Endothelial cell of umbilical vein (primary cell): ENCODE results near the gene MYO1H. TPM values are rescaled to one million over a fixed set of nuclear protein-coding genes. Genes with fewer than 3 reads are reported as not detected.

Experiments
- BruUV-seq: library from RNA; stranded (reverse); fragments of 400-500 nt; replicated peaks from 2 replicates; lab custom pipeline; 2021; lab: Mats Ljungman, UMichigan
- CTCF ChIA-PET: fragments of 300-600, 350-600 bp; sonication (Branson Sonifier 250); formaldehyde crosslinking; loops from one replicate; lab custom pipeline; 2021; ENCODE audit warnings: antibody characterized with exemption, inconsistent platforms; lab: Charles Lee
- POLR2A ChIA-PET: fragments of 300-600, 350-600 bp; sonication (Branson Sonifier 250); formaldehyde crosslinking; loops from one replicate; lab custom pipeline; 2021; ENCODE audit warnings: antibody characterized with exemption, inconsistent platforms; lab: Charles Lee
- DNase-seq: peaks from one replicate; pipeline ENCODE4 v3.0.0-alpha.2; 2011; ENCODE audit warnings: low read depth, low spot score
- FAIRE-seq: peaks from 2 replicates; lab custom pipeline; 2011; peaks lifted over from hg19 to GRCh38; lab: Jason Lieb, UNC
- H2AFZ ChIP-seq: 2 replicates; pipeline ENCODE4 v1.6.0; 2012; ENCODE audit warnings: low read depth, low read length, control low read depth, inconsistent platforms
- H3K27ac ChIP-seq: 2 replicates; pipeline ENCODE4 v1.5.1; 2011; ENCODE audit warnings: low read depth, mild to moderate bottlenecking, control low read depth, low read length, moderate library complexity; ENCODE audit not compliant: insufficient read depth
- H3K27me3 ChIP-seq, 2 experiments: 2 replicates each; pipeline versions ENCODE4 v1.6.0 to v1.6.1; 2011; ENCODE audit warnings: low read length in 2 of 2, mixed read lengths in 1 of 2; ENCODE audit not compliant: control insufficient read depth in 2 of 2, insufficient read depth in 2 of 2
- H3K36me3 ChIP-seq, 2 experiments: 2 replicates in 1 of 2; 3 replicates in 1 of 2; pipeline ENCODE4 v1.5.1; 2011; ENCODE audit warnings: low read length in 2 of 2, mild to moderate bottlenecking in 1 of 2, moderate library complexity in 1 of 2; ENCODE audit not compliant: control insufficient read depth in 2 of 2, insufficient read depth in 2 of 2; ENCODE audit errors: extremely low read depth in 1 of 2
- H3K4me1 ChIP-seq: 3 replicates; pipeline ENCODE4 v1.5.1; 2011; ENCODE audit warnings: mild to moderate bottlenecking, low read length; ENCODE audit not compliant: control insufficient read depth, insufficient read depth; ENCODE audit errors: extremely low read depth
- H3K4me2 ChIP-seq: 2 replicates; pipeline ENCODE4 v1.6.1; 2011; ENCODE audit warnings: low read length, control low read depth, mixed read lengths; ENCODE audit not compliant: insufficient read depth
- H3K4me3 ChIP-seq, 3 experiments: fragments of 200-600 bp in 1 of 3; sonication (generic), shearing (Covaris generic) in 1 of 3; replicated peaks in 1 of 3; 2 replicates each; pipeline ENCODE4 v1.5.1; 2011 to 2016; ENCODE audit warnings: control low read depth in 3 of 3, low read length in 3 of 3, mild to moderate bottlenecking in 2 of 3, inconsistent platforms in 1 of 3, low read depth in 1 of 3, moderate library complexity in 1 of 3; ENCODE audit not compliant: insufficient read depth in 1 of 3
- H3K79me2 ChIP-seq: 2 replicates; pipeline ENCODE4 v1.6.0; 2012; ENCODE audit warnings: low read length, inconsistent platforms; ENCODE audit not compliant: control insufficient read depth, insufficient read depth
- H3K9ac ChIP-seq: replicated peaks from 2 replicates; pipeline ENCODE3; 2011; ENCODE audit warnings: low read length, control low read depth; ENCODE audit not compliant: insufficient read depth; ENCODE audit errors: extremely low read depth
- H3K9me1 ChIP-seq: replicated peaks from 3 replicates; pipeline ENCODE4 v1.6.0; 2011; ENCODE audit warnings: mild to moderate bottlenecking, low read length; ENCODE audit not compliant: control insufficient read depth, insufficient read depth; ENCODE audit errors: extremely low read depth
- H3K9me3 ChIP-seq: replicated peaks from 2 replicates; pipeline ENCODE4 v1.5.1; 2012; ENCODE audit warnings: low read length, inconsistent platforms; ENCODE audit not compliant: control insufficient read depth, insufficient read depth
- H4K20me1 ChIP-seq: replicated peaks from 2 replicates; pipeline ENCODE3; 2011; ENCODE audit warnings: mild to moderate bottlenecking, low read length; ENCODE audit not compliant: control insufficient read depth, insufficient read depth; ENCODE audit errors: extremely low read depth
- CTCF ChIP-seq, 2 donors: IDR thresholded peaks; 1 replicate in 1 of 2; 2 replicates in 1 of 2; pipeline ENCODE4 v1.5.1; 2011; ENCODE audit warnings: low read length in 2 of 2, mild to moderate bottlenecking in 2 of 2, moderate library complexity in 2 of 2, control low read depth in 1 of 2, inconsistent platforms in 1 of 2, low read depth in 1 of 2; ENCODE audit not compliant: insufficient read depth in 1 of 2; ENCODE audit errors: extremely low read depth in 1 of 2
- EZH2 ChIP-seq: IDR thresholded peaks from 2 replicates; pipeline ENCODE4 v1.6.1; 2012; ENCODE audit warnings: borderline replicate concordance, low read depth, mild to moderate bottlenecking, moderate library complexity, low read length, inconsistent platforms; ENCODE audit not compliant: severe bottlenecking
- FOS ChIP-seq: IDR thresholded peaks from 2 replicates; pipeline ENCODE4 v1.6.1; 2011; ENCODE audit warnings: mild to moderate bottlenecking, low read length, moderate library complexity, borderline replicate concordance; ENCODE audit not compliant: insufficient read depth
- GATA2 ChIP-seq: IDR thresholded peaks from 2 replicates; pipeline ENCODE4 v1.7.0; 2011; ENCODE audit warnings: low read depth, mild to moderate bottlenecking, moderate library complexity, mixed read lengths, low read length; ENCODE audit not compliant: insufficient read length, insufficient read depth
- JUN ChIP-seq: IDR thresholded peaks from 2 replicates; pipeline ENCODE4 v1.6.1; 2011; ENCODE audit warnings: borderline replicate concordance, low read depth; ENCODE audit not compliant: insufficient read length, insufficient read depth
- MAX ChIP-seq: IDR thresholded peaks from 2 replicates; pipeline ENCODE4 v1.6.1; 2011; ENCODE audit not compliant: insufficient read depth, insufficient read length
- MYC ChIP-seq: IDR thresholded peaks from one replicate; pipeline ENCODE4 v1.6.1; 2011; ENCODE audit warnings: mild to moderate bottlenecking, low read depth, low read length
- POLR2A ChIP-seq: IDR thresholded peaks from 2 replicates; pipeline ENCODE4 v1.6.1; 2012; ENCODE audit warnings: low read depth, mild to moderate bottlenecking, control low read depth, low read length
- POLR2AphosphoS5 ChIP-seq: IDR thresholded peaks from 2 replicates; pipeline ENCODE4 v1.6.1; 2012; ENCODE audit warnings: low read depth, mild to moderate bottlenecking, control low read depth, low read length, moderate library complexity; ENCODE audit not compliant: insufficient read depth
- dilution Hi-C: fragments of 300-500 bp; cut with MboI; formaldehyde crosslinking; loops from one replicate; pipeline ENCODE4 v1.15.0; 2019; ENCODE audit warnings: low sequenced_read_pairs; ENCODE audit not compliant: extremely low pct_ligation_motif_present
- intact Hi-C: fragments of 100-400 bp; cut with micrococcal nuclease; formaldehyde crosslinking; loops from one replicate; pipeline ENCODE4 v1.10.0; 2022
- polyA plus RNA-seq, 4 experiments: library from polyadenylated mRNA; depleted of rRNA in 3 of 4; stranded (reverse) in 3 of 4; unstranded in 1 of 4; fragments of >200 nt; gene quantifications; 2 replicates each; pipeline versions ENCODE4 v1.2.1 to v1.2.3, GENCODE V29; 2011 to 2012; ENCODE audit warnings: missing spikeins in 1 of 4
- total RNA-seq: library from RNA; stranded (reverse); gene quantifications from 2 replicates; pipeline ENCODE4 v1.2.3, GENCODE V29; 2021

The MYO1H gene
- total and polyA plus RNA-seq, 2 donors (not counting 3 experiments of a cell fraction or from before 2014, with no cell fraction given) = not detected

- no peak overlapping the region for H3K27ac ChIP-seq
- no peaks in the 10 kb centered on the region for H4K20me1 ChIP-seq
- intact Hi-C loops (no loop called here), dilution Hi-C loops (no loop called here)
- DNase-seq (no peak), FAIRE-seq (no peak)
- no peaks in the 10 kb centered on the region for H3K4me1 ChIP-seq
- ChIA-PET POLR2A (no interaction called here), CTCF (interaction anchor here (1.6 kb wide), 1 partner anchor 60 kb away, joined by 6 read pairs; no protein-coding TSS in a partner anchor)
- no peak overlapping the region for H2AFZ ChIP-seq
- H3K9me1 ChIP-seq = no peaks in the 10 kb centered on the region
- H3K9ac ChIP-seq = no peak overlapping the region
- no peaks in the 10 kb centered on the region for H3K9me3 ChIP-seq
- TF ChIP-seq POLR2AphosphoS5 = no peak
- TF ChIP-seq CTCF (IDR thresholded peaks at IDR 0.05; ENCODE audit: extremely low read depth in 1 of 2, insufficient read depth in 1 of 2, low read depth in 1 of 2, low read length in 2 of 2) = no peak
- no peak for TF ChIP-seq JUN
- no peak for TF ChIP-seq MAX
- TF ChIP-seq EZH2 = no peak
- TF ChIP-seq POLR2A = no peak
- TF ChIP-seq MYC = no peak
- TF ChIP-seq GATA2 = no peak
- no peak for TF ChIP-seq FOS
- no TSS peak for BruUV-seq
- H3K27me3 ChIP-seq = no peaks in the 10 kb centered on the region
- no peaks in the 10 kb centered on the region for H3K79me2 ChIP-seq
- H3K4me2 ChIP-seq = no peak overlapping the region
- H3K4me3 ChIP-seq = no peak overlapping the region
- H3K36me3 ChIP-seq = peaks cover 20 to 48% of the 10 kb centered on the region in 2 experiments
Observed at GRCh38 chr12:109488051-109488665, 140.5 kb downstream of the MYO1H start.
